Measurements from ENCODE around the gene CDK14.

The CDK14 gene

DNA sequence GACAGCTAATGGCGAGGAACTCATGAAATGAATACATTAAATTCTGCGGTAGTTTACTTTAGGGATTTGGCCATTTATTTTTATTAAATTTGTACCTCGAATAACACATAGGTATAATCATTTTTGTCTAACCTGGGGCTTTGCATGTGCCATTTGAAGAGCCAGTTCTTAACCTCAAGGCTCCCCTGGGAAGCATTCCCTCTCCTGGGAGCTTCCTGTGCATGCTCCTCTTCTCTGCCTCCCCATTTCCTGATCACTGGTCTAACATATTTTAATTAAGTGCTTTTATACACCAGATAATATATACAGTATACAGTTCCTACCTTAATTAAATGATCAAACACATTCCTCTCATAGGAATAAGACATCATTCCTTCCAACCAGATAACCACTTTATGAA, 484.2 kb downstream of the CDK14 start:
- H2AFZ ChIP-seq (ENCODE audit: low read length, unreplicated experiment) = no peak overlapping the region
- peaks cover 43% of the 10 kb centered on the region for H3K4me1 ChIP-seq (ENCODE audit: control insufficient read depth, insufficient read depth, low read length, unreplicated experiment)
- H3K36me3 ChIP-seq (ENCODE audit: insufficient read depth, low read length) = no peaks in the 10 kb centered on the region
- H3K27me3 ChIP-seq (ENCODE audit: insufficient read depth, low read length) = no peaks in the 10 kb centered on the region
- H3K27ac ChIP-seq (ENCODE audit: low read depth, low read length) = no peak overlapping the region
- H3K4me3 ChIP-seq (ENCODE audit: low read depth, low read length) = no peak overlapping the region
- H3K79me2 ChIP-seq (ENCODE audit: control insufficient read depth, insufficient read depth, low read length, unreplicated experiment) = no peaks in the 10 kb centered on the region

GRCh38 chr7:91082038-91082437, 485.9 kb downstream of the CDK14 start:
- Histone ChIP-seq H3K79me2 (ENCODE audit: control insufficient read depth, insufficient read depth, low read length, unreplicated experiment) (no peaks in the 10 kb centered on the region), H3K4me1 (ENCODE audit: control insufficient read depth, insufficient read depth, low read length, unreplicated experiment) (peaks cover 43% of the 10 kb centered on the region), H2AFZ (ENCODE audit: low read length, unreplicated experiment) (no peak overlapping the region), H3K36me3 (ENCODE audit: insufficient read depth, low read length) (no peaks in the 10 kb centered on the region), H3K4me3 (ENCODE audit: low read depth, low read length) (no peak overlapping the region), H3K27ac (ENCODE audit: low read depth, low read length) (peak overlapping the region; percentile 11; the same call in 1 of the 2 replicates), H3K27me3 (ENCODE audit: insufficient read depth, low read length) (no peaks in the 10 kb centered on the region)

GRCh38 chr7:91082852-91083495, 486.9 kb downstream of the CDK14 start:
- Histone ChIP-seq H3K36me3 (ENCODE audit: insufficient read depth, low read length) (no peaks in the 10 kb centered on the region), H3K4me3 (ENCODE audit: low read depth, low read length) (no peak overlapping the region), H3K4me1 (ENCODE audit: control insufficient read depth, insufficient read depth, low read length, unreplicated experiment) (peaks cover 43% of the 10 kb centered on the region), H3K79me2 (ENCODE audit: control insufficient read depth, insufficient read depth, low read length, unreplicated experiment) (no peaks in the 10 kb centered on the region), H3K27me3 (ENCODE audit: insufficient read depth, low read length) (no peaks in the 10 kb centered on the region), H3K27ac (ENCODE audit: low read depth, low read length) (no peak overlapping the region), H2AFZ (ENCODE audit: low read length, unreplicated experiment) (no peak overlapping the region)

DNA sequence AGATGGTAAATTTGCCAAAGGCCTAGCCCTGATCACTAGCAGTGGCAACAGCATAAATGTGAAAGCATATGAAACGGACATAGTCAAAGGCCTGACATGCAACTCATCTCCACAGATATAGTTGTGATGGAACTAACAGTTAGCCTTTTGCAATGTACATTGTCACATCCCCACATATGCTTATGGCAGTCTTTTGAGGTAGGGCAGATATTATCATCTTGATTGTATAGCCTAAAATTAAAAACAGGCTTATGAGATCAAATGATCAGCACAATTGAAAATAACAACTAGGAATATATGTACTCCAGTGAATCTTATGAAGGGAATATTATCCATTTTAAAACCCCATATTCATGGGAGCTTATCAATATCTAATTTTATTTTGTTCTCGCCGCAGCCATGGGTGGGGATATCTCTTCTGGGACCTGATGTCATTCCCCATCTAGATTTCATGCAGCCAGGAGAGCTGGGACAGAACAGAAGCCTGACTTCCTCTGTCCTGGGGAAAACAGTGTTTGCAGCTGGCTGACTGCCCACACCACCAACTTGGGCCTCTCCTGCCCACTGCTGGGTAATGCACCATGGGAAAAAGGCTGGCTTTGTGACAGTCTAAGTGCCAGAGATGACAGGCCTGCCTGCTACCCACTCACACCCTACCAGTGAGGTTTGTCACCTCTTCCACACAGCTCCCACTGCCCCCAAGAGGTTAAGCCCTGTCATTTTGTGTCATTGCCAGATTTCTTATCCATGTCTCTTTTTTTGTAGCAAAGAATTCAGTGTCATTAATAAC, 487.9 kb downstream of the CDK14 start:
- Histone ChIP-seq H3K4me1 (ENCODE audit: control insufficient read depth, insufficient read depth, low read length, unreplicated experiment) (peaks cover 43% of the 10 kb centered on the region), H2AFZ (ENCODE audit: low read length, unreplicated experiment) (no peak overlapping the region), H3K27me3 (ENCODE audit: insufficient read depth, low read length) (no peaks in the 10 kb centered on the region), H3K4me3 (ENCODE audit: low read depth, low read length) (no peak overlapping the region), H3K79me2 (ENCODE audit: control insufficient read depth, insufficient read depth, low read length, unreplicated experiment) (no peaks in the 10 kb centered on the region), H3K36me3 (ENCODE audit: insufficient read depth, low read length) (no peaks in the 10 kb centered on the region), H3K27ac (ENCODE audit: low read depth, low read length) (no peak overlapping the region)

GRCh38 chr7:91085175-91085574, 489.1 kb downstream of the CDK14 start:
- Histone ChIP-seq H3K27me3 (ENCODE audit: insufficient read depth, low read length) (no peaks in the 10 kb centered on the region), H3K27ac (ENCODE audit: low read depth, low read length) (no peak overlapping the region), H3K4me1 (ENCODE audit: control insufficient read depth, insufficient read depth, low read length, unreplicated experiment) (peaks cover 34% of the 10 kb centered on the region), H2AFZ (ENCODE audit: low read length, unreplicated experiment) (no peak overlapping the region), H3K4me3 (ENCODE audit: low read depth, low read length) (no peak overlapping the region), H3K79me2 (ENCODE audit: control insufficient read depth, insufficient read depth, low read length, unreplicated experiment) (no peaks in the 10 kb centered on the region), H3K36me3 (ENCODE audit: insufficient read depth, low read length) (no peaks in the 10 kb centered on the region)

DNA sequence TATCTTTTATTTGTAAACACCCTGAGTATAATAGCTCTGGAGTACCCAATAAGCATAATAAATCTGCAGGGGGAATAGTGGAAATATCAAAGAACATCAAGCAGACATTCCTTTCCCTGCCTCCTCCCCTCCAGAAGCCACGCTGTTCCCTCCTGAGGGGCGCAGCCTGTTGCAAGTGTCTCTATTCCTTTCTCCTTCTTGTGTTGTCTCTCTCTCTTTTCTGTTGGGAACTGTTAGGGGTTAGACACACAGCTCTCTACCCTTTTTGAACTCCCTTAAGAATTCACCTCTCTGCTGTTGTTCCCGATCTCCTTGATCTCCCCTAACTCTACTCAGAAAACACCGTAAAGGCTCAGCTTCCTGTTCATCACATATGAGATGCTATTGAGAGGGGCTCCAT, 490.1 kb downstream of the CDK14 start:
- Histone ChIP-seq H3K4me3 (ENCODE audit: low read depth, low read length) (no peak overlapping the region), H3K27me3 (ENCODE audit: insufficient read depth, low read length) (no peaks in the 10 kb centered on the region), H3K79me2 (ENCODE audit: control insufficient read depth, insufficient read depth, low read length, unreplicated experiment) (no peaks in the 10 kb centered on the region), H2AFZ (ENCODE audit: low read length, unreplicated experiment) (no peak overlapping the region), H3K4me1 (ENCODE audit: control insufficient read depth, insufficient read depth, low read length, unreplicated experiment) (peaks cover 26% of the 10 kb centered on the region), H3K36me3 (ENCODE audit: insufficient read depth, low read length) (no peaks in the 10 kb centered on the region), H3K27ac (ENCODE audit: low read depth, low read length) (no peak overlapping the region)

DNA sequence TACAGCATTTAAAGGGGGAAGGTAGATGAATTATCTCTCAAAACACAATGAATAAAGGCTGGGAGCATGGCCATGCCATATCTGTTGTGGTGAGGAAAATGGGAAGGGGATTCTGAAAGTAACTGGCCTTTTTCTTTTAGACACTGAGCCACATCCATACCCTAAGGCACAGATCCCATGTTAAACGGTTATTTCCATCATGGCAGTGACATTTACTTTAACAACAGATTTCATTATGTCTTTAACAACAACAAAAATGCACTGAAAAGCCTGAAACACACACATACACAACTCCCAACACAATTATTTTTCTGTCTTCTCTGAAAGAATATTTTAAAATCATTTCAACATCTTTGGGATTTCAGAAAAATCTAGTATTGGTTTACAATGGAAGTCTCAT, 492.0 kb downstream of the CDK14 start:
- Histone ChIP-seq H2AFZ (ENCODE audit: low read length, unreplicated experiment) (no peak overlapping the region), H3K4me1 (ENCODE audit: control insufficient read depth, insufficient read depth, low read length, unreplicated experiment) (peaks cover 9% of the 10 kb centered on the region), H3K27me3 (ENCODE audit: insufficient read depth, low read length) (no peaks in the 10 kb centered on the region), H3K4me3 (ENCODE audit: low read depth, low read length) (no peak overlapping the region), H3K79me2 (ENCODE audit: control insufficient read depth, insufficient read depth, low read length, unreplicated experiment) (no peaks in the 10 kb centered on the region), H3K36me3 (ENCODE audit: insufficient read depth, low read length) (no peaks in the 10 kb centered on the region), H3K27ac (ENCODE audit: low read depth, low read length) (no peak overlapping the region)

- peaks cover 4% of the 10 kb centered on the region for H3K4me1 ChIP-seq (ENCODE audit: control insufficient read depth, insufficient read depth, low read length, unreplicated experiment)
- H3K27me3 ChIP-seq (ENCODE audit: insufficient read depth, low read length) = no peaks in the 10 kb centered on the region
- H3K27ac ChIP-seq (ENCODE audit: low read depth, low read length) = no peak overlapping the region
- no peaks in the 10 kb centered on the region for H3K79me2 ChIP-seq (ENCODE audit: control insufficient read depth, insufficient read depth, low read length, unreplicated experiment)
- H3K36me3 ChIP-seq (ENCODE audit: insufficient read depth, low read length) = no peaks in the 10 kb centered on the region
- H3K4me3 ChIP-seq (ENCODE audit: low read depth, low read length) = no peak overlapping the region
- H2AFZ ChIP-seq (ENCODE audit: low read length, unreplicated experiment) = no peak overlapping the region
These were observed 492.6 kb downstream of the CDK14 start for GRCh38 chr7:91088691-91089090.

DNA sequence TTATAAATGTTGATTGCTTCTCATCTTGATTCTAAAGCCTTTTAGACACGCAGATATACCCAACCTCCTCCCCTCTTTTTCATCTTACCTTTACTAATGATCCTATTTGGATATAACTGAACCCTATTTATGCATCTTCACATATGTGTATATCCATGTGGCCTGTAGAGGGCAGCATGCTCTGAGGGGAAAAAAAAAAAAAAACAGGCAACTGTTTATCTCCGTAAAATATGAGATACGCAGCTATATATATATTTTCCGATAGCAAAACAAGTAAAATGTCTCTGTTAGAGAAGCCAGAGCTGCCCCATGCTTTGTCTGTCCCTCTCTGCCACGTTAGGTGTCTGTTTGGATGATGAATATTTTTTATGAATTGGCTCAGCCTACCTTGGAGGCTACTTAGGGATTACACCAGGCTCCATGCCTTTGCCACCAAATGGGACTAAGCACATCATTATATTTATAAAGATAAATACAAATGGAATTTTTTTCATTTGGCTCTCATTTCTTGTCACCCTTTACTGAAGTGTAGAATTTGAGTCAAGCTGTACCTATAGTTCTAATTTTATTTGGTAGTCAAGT, 493.4 kb downstream of the CDK14 start:
- Histone ChIP-seq H3K79me2 (ENCODE audit: control insufficient read depth, insufficient read depth, low read length, unreplicated experiment) (no peaks in the 10 kb centered on the region), H3K4me3 (ENCODE audit: low read depth, low read length) (peak overlapping the region; percentile 47; the same call in 1 of the 2 replicates), H3K27me3 (ENCODE audit: insufficient read depth, low read length) (no peaks in the 10 kb centered on the region), H3K36me3 (ENCODE audit: insufficient read depth, low read length) (no peaks in the 10 kb centered on the region), H3K27ac (ENCODE audit: low read depth, low read length) (no peak overlapping the region), H2AFZ (ENCODE audit: low read length, unreplicated experiment) (no peak overlapping the region), H3K4me1 (ENCODE audit: control insufficient read depth, insufficient read depth, low read length, unreplicated experiment) (no peaks in the 10 kb centered on the region)

DNA sequence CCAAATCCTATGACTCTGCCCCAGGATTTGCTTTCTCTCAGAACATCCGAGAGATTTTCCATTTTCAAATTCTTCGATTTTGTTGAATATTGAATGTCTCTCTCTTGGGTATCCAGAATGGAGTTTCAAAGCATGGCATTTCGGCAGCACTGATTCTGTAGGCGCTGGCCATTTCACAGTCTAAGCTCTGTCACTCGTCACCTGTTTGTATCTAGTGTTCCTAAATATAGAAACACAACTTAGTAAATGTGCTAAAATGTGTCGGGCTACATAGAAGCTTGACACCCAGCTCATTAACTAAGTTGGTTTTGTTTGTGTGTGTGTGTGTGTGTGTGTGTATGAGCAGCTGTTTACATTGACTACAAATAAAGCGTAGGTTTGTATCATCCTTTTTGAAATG, 494.6 kb downstream of the CDK14 start:
- no peak overlapping the region for H3K27ac ChIP-seq (ENCODE audit: low read depth, low read length)
- no peak overlapping the region for H2AFZ ChIP-seq (ENCODE audit: low read length, unreplicated experiment)
- no peaks in the 10 kb centered on the region for H3K36me3 ChIP-seq (ENCODE audit: insufficient read depth, low read length)
- no peak overlapping the region for H3K4me3 ChIP-seq (ENCODE audit: low read depth, low read length)
- no peaks in the 10 kb centered on the region for H3K79me2 ChIP-seq (ENCODE audit: control insufficient read depth, insufficient read depth, low read length, unreplicated experiment)
- no peaks in the 10 kb centered on the region for H3K4me1 ChIP-seq (ENCODE audit: control insufficient read depth, insufficient read depth, low read length, unreplicated experiment)
- H3K27me3 ChIP-seq (ENCODE audit: insufficient read depth, low read length) = no peaks in the 10 kb centered on the region

- no peaks in the 10 kb centered on the region for H3K36me3 ChIP-seq (ENCODE audit: insufficient read depth, low read length)
- H3K27ac ChIP-seq (ENCODE audit: low read depth, low read length) = no peak overlapping the region
- no peaks in the 10 kb centered on the region for H3K79me2 ChIP-seq (ENCODE audit: control insufficient read depth, insufficient read depth, low read length, unreplicated experiment)
- H3K4me1 ChIP-seq (ENCODE audit: control insufficient read depth, insufficient read depth, low read length, unreplicated experiment) = no peaks in the 10 kb centered on the region
- H2AFZ ChIP-seq (ENCODE audit: low read length, unreplicated experiment) = no peak overlapping the region
- no peaks in the 10 kb centered on the region for H3K27me3 ChIP-seq (ENCODE audit: insufficient read depth, low read length)
- H3K4me3 ChIP-seq (ENCODE audit: low read depth, low read length) = no peak overlapping the region
These were observed 495.5 kb downstream of the CDK14 start for GRCh38 chr7:91091631-91092030.

Data from ACC112 (cell line).